Measurements from ENCODE around the gene ILRUN. TPM values are rescaled to one million over a fixed set of nuclear protein-coding genes. Genes with fewer than 3 reads are reported as not detected.
"Not testable (repeated sequence)": the region's sequence is repeated elsewhere in the genome, so short reads cannot be mapped to it uniquely, and the experiment has no call there.

The ILRUN gene
- total RNA-seq, 1 donor from 2014 or later: 55.6 TPM

DNA sequence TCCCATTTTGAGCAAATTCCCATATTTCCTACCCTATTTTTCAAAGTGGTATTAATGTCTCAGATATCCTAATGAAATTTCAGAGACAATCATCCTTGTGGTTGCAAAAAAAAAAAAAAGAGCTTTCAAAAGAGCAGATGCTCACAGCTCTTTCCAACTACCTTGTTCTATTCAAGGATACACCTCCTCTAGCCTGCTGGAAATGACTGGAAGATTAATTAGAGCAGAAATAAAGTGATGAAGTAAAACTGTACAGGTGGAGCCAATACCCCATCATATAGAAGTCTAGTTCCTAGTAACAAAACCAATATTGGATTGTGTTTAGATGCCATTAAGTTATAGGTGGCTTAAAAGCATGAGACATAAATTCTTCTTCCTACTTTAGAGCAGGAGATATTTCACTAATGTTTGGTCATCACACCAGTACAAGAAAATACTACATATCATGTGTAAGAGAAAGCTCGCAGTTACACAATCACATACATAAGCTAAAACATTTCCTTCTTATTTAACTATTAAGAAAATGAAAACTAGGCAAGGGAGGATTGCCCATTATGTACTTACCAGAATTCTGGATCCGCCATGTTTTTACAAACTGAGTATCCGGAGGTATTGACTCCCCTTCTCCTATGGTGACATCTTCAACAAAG lies 42.4 kb downstream of the ILRUN start:
- Mint-ChIP-seq H3K4me3 (no peak overlapping the region), H3K27me3 (ENCODE audit: low read depth) (no peaks in the 10 kb centered on the region), H3K9me3 (no peaks in the 10 kb centered on the region), H3K4me1 (peaks cover 39% of the 10 kb centered on the region), H3K27ac (no peak overlapping the region), H3K36me3 (peaks cover 4% of the 10 kb centered on the region)
- TF ChIP-seq, protein P1, sequence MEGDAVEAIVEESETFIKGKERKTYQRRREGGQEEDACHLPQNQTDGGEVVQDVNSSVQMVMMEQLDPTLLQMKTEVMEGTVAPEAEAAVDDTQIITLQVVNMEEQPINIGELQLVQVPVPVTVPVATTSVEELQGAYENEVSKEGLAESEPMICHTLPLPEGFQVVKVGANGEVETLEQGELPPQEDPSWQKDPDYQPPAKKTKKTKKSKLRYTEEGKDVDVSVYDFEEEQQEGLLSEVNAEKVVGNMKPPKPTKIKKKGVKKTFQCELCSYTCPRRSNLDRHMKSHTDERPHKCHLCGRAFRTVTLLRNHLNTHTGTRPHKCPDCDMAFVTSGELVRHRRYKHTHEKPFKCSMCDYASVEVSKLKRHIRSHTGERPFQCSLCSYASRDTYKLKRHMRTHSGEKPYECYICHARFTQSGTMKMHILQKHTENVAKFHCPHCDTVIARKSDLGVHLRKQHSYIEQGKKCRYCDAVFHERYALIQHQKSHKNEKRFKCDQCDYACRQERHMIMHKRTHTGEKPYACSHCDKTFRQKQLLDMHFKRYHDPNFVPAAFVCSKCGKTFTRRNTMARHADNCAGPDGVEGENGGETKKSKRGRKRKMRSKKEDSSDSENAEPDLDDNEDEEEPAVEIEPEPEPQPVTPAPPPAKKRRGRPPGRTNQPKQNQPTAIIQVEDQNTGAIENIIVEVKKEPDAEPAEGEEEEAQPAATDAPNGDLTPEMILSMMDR (IDR thresholded peaks at IDR 0.05; ENCODE audit: unreplicated experiment): no peak
- no peak for DNase-seq (ENCODE audit: low spot score in 2 of 2, unreplicated experiment in 2 of 2)

DNA sequence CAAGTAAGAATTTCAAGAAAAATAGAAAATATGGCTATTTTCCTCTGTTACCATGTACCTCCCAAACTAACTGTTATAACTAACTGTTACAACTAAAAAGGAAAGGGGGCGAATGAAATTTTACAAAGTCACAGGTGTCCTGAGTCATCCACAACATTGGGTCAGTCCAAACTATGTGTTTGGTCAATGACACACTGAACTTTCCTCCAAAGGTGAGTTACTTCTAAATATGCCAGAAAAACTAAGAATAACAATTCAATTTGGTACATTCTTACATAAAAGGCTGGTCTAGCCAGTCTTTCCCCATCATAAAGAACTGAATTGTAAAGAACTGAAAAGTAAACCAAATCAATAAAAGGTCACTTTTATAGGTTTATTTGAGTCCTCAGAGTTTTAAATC lies 44.3 kb downstream of the ILRUN start:
- TF ChIP-seq, protein P1 (IDR thresholded peaks at IDR 0.05; ENCODE audit: unreplicated experiment): no peak
- H3K27ac Mint-ChIP-seq: no peak overlapping the region
- no peaks in the 10 kb centered on the region for H3K27me3 Mint-ChIP-seq (ENCODE audit: low read depth)
- DNase-seq (ENCODE audit: low spot score in 2 of 2, unreplicated experiment in 2 of 2): no peak
- H3K36me3 Mint-ChIP-seq: peaks cover 6% of the 10 kb centered on the region
- H3K4me3 Mint-ChIP-seq: no peak overlapping the region
- peaks cover 24% of the 10 kb centered on the region for H3K4me1 Mint-ChIP-seq
- H3K9me3 Mint-ChIP-seq: no peaks in the 10 kb centered on the region

DNA sequence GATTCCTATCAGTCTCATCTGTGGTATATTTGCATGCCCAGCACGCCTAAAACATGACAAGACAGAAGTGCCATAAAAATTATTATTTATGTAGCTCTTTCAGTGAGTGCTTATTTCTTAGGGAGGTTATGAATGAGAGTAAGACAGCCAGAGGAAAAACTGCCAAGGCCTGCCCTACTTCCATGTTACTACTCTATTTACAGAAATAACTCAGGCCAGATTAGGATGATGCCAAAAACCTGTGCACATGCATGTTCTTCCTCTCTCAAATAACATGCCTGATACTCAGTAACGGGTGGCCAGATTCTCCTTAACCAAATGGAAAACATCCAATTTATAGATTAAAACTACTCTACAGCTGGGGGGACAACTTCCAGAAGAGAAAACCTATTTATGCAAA lies 45.7 kb downstream of the ILRUN start:
- Mint-ChIP-seq H3K27ac (no peak overlapping the region), H3K36me3 (peaks cover 12% of the 10 kb centered on the region)
- TF ChIP-seq, protein P1 (IDR thresholded peaks at IDR 0.05; ENCODE audit: unreplicated experiment): no peak

DNA sequence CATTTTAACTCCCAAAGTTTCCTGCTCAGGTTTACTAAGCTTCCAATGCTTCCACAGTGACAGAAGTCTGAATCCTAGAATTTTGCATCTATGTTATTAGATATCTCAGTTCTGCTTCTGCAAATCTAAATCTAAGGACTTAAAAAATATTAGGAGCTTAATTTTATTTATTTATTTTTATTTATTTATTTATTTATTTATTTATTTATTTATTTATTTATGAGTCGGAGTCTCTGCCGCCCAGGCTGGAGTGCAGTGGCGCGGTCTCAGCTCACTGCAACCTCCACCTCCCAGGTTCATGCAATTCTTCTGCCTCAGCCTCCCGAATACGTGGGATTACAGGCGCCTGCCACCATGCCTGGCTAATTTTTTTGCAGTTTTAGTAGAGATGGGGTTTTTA lies 46.3 kb downstream of the ILRUN start:
- not testable (repeated sequence) for H3K27me3 Mint-ChIP-seq (ENCODE audit: low read depth); H3K4me1 Mint-ChIP-seq; DNase-seq (ENCODE audit: low spot score in 2 of 2, unreplicated experiment in 2 of 2); H3K4me3 Mint-ChIP-seq; H3K27ac Mint-ChIP-seq; H3K9me3 Mint-ChIP-seq
- H3K36me3 Mint-ChIP-seq: peaks cover 15% of the 10 kb centered on the region

More for the DNA sequence above, 45.7 kb downstream of the ILRUN start:
- no peak overlapping the region for H3K4me3 Mint-ChIP-seq
- peaks cover 12% of the 10 kb centered on the region for H3K4me1 Mint-ChIP-seq
- H3K9me3 Mint-ChIP-seq: no peaks in the 10 kb centered on the region
- no peaks in the 10 kb centered on the region for H3K27me3 Mint-ChIP-seq (ENCODE audit: low read depth)
- no peak for DNase-seq (ENCODE audit: low spot score in 2 of 2, unreplicated experiment in 2 of 2)

GRCh38 chr6:34648806-34649205 lies 47.8 kb downstream of the ILRUN start:
- Mint-ChIP-seq H3K9me3 (no peaks in the 10 kb centered on the region), H3K27ac (no peak overlapping the region)

More at GRCh38 chr6:34648806-34649205, 47.8 kb downstream of the ILRUN start:
- no peak overlapping the region for H3K4me3 Mint-ChIP-seq
- H3K36me3 Mint-ChIP-seq: peaks cover 21% of the 10 kb centered on the region
- TF ChIP-seq, protein P1 (IDR thresholded peaks at IDR 0.05; ENCODE audit: unreplicated experiment): no peak
- peaks cover 6% of the 10 kb centered on the region for H3K4me1 Mint-ChIP-seq
- H3K27me3 Mint-ChIP-seq (ENCODE audit: low read depth): no peaks in the 10 kb centered on the region
- no peak for DNase-seq (ENCODE audit: low spot score in 2 of 2, unreplicated experiment in 2 of 2)

Other genes with a start within 250 kb of the ILRUN start
- 3.3 to 4.5 TPM (median 3.6 TPM) in 3 replicates for gene PACSIN1, start 230.7 kb downstream of the ILRUN start, total RNA-seq
- gene SPDEF, start 140.4 kb downstream of the ILRUN start, total RNA-seq: 0.34 to 0.50 TPM (median 0.40 TPM) in 3 replicates
- gene SNRPC, start 60.7 kb upstream of the ILRUN start, total RNA-seq: 112 to 113 TPM (median 113 TPM) in 3 replicates
- gene BLTP3A, start 95.3 kb upstream of the ILRUN start, total RNA-seq: 14.6 to 14.9 TPM (median 14.7 TPM) in 3 replicates
- 36.5 to 36.7 TPM (median 36.5 TPM) in 3 replicates for gene TAF11, start 191.3 kb upstream of the ILRUN start, total RNA-seq
- gene ANKS1A, start 192.5 kb upstream of the ILRUN start, total RNA-seq: 29.0 to 30.6 TPM (median 30.0 TPM) in 3 replicates